SW480 (cell line): Measurements from ENCODE around the gene ATP5MC2.
"Not testable (repeated sequence)": the region's sequence is repeated elsewhere in the genome, so short reads cannot be mapped to it uniquely, and the experiment has no call there.

ENCODE experiments used
- DNase-seq: peaks from one replicate; pipeline ENCODE4 v3.0.0-alpha.2; 2016; ENCODE audit warnings: low spot score

Gene ATP5MC2

DNA sequence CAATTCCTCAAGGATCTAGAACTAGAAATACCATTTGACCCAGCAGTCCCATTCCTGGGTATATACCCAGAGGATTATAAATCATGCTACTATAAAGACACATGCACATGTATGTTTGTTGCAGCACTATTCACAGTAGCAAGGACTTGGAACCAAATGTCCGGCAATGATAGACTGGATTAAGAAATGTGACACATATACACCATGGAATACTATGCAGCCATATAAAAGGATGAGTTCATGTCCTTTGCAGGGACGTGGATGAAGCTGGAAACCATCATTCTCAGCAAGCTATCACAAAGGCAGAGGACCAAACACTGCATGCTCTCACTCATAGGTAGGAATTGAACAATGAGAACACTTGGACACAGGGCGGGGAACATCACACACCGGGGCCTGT lies 29.6 kb downstream of the ATP5MC2 start:
- DNase-seq: not testable (repeated sequence)

DNA sequence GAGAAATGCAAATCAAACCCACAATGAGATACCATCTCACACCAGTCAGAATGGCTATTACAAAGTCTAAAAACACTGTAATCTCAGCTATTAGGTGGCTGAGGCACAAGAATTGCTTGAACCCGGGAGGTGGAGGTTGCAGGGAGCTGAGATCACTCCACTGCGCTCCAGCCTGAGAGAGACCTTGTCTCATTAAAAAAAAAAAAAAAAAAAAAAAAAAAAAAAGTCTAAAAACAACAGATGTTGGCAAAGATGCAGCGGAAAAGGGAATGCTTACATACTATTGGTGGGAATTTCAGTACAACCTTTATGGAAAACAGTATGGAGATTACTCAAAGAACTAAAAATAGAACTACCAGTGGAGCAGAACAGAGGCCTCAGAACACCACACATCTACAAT lies 30.7 kb downstream of the ATP5MC2 start:
- DNase-seq: no peak

DNA sequence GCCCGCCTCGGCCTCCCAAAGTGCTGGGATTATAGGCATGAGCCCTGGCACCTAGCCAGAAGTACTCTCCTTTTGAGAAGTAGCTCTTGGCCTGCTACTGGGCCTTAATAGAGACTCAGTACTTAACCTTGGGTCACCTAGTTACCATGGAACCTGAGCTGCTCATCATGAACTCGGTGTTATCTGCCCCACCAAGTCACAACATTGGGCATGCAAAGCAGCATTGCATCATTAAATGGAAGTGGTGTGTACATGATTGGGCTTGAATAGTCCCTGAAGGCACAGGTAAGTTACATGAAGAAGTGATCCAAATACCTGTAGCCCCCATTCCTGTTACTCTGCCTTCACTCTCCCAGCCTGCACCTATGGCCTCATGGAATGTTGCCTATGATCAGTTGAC lies 31.8 kb downstream of the ATP5MC2 start:
- DNase-seq: no peak

DNA sequence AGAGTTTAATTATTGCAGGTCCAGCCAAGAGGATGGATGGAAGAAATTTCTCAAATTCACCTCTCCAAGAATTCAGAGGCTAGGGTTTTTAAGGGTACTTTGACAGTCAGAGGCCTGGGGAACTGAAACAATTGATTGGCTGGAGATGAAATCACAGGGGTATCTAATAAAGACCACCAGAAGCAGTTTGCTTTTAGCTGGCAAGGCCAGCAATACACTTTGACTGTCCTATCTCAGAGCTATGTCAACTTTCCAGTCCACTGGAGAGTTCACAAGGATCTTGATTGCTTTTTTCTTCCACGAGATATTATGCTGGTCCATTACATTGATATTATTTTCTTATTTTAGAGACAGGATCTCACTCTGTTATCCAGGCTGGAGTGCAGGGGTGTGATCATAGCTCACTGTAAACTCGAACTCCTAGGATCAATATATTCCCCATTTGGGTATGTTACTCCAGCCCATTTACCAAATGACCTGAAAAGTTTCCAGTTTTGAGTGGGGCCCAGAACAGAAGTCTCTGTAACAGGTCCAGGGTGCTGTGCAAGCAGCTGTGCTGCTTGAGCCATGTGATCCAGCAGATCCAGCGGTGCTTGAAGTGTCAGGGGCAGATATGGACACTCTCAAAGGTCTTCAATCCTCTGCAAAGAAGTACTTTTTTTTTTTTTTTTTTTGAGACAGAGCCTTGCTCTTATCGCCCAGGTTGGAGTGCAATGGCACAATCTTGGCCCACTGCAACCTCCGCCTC lies 32.5 kb downstream of the ATP5MC2 start:
- no peak for DNase-seq

- no peak for DNase-seq
Measured at GRCh38 chr12:53638057-53638456, 37.8 kb downstream of the ATP5MC2 start.

- DNase-seq: no peak
Measured at GRCh38 chr12:53636641-53637040, 39.2 kb downstream of the ATP5MC2 start.

DNA sequence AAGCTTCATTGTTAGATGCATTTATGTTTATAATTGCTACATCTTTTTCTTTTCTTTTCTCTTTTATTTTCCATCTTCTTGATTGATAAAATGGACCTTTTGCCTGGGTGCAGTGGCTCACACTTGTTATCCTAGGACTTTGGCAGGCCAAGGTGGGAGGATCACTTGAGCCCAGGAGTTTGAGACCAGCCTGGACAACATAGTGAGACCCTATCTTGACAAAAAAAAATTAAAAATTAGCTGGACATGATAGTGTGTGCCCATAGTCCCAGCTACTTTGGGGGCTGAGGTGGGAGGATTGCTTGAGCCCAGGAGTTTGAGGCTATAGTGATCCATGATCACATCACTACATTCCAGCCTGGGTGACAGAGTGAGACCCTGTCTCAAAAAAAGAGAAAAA lies 40.2 kb downstream of the ATP5MC2 start:
- not testable (repeated sequence) for DNase-seq

DNA sequence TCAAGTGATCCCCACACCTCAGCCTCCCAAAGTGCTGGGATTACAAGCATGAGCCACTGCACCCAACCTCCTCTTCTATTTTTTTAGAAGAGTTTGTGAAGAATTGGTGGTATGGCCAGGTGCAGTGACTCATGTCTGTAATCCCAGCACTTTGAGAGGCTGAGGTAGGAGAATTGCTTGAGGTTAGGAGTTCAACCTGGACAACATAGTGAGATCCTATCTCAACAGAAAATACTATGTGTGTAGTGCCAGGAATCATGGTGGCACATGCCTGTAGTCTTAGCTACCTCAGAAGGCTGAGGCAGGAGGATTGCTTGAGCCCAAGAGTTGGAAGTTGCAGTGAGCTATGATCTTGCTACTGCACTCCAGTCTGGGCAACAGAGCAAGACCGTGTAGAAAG lies 44.2 kb downstream of the ATP5MC2 start:
- no peak for DNase-seq

DNA sequence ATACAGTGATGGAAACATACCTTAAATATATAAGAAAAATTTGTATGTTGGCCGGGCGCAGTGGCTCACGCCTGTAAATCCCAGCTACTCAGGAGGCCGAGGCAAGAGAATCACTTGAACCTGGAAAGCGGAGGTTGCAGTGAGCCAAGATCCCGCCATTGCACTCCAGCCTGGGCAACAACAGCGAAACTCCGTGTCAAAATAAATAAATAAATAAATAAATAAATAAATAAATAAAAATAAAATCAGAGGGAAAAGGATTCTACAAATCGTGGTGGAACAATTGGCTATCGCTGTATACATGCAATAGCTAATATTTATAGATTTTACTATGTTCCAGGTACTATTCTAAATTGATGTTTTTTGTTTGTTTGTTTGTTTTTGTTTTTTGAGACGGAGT lies 48.0 kb downstream of the ATP5MC2 start:
- no peak for DNase-seq

DNA sequence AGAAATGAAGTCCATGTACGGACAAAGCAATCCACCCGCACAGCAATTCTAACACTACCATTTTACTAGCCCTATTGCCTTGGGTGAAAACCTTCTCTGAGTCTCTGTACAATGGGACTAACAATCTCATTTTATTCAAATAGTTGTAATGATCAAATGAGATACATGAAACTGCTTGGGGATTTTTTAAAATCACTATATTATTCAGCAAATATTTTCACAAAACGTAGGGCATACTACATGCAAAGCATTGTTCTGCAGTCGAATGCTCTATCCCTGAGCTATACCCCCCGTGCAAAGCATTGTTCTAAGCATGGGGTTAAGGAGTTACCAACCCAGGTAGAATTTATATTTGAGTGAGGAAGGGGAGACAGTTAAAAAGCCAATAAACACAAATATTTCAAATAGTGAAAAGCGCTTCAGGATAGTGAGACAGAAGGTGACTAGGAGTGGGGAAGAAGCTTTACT lies 49.1 kb downstream of the ATP5MC2 start:
- DNase-seq: no peak

GRCh38 chr12:53625946-53626701 lies 49.8 kb downstream of the ATP5MC2 start, which contains the start of gene ATF7:
Gene ATF7 (minus strand): TSS chr12:53626382. CDS start chr12:53601000, 25,382 bp downstream.
- DNase-seq: peak; percentile 97

GRCh38 chr12:53625373-53625945 lies 50.4 kb downstream of the ATP5MC2 start:
- no peak for DNase-seq

- DNase-seq: no peak
Measured at GRCh38 chr12:53624956-53625355, 50.9 kb downstream of the ATP5MC2 start.

GRCh38 chr12:53624458-53624857 lies 51.4 kb downstream of the ATP5MC2 start:
- no peak for DNase-seq

DNA sequence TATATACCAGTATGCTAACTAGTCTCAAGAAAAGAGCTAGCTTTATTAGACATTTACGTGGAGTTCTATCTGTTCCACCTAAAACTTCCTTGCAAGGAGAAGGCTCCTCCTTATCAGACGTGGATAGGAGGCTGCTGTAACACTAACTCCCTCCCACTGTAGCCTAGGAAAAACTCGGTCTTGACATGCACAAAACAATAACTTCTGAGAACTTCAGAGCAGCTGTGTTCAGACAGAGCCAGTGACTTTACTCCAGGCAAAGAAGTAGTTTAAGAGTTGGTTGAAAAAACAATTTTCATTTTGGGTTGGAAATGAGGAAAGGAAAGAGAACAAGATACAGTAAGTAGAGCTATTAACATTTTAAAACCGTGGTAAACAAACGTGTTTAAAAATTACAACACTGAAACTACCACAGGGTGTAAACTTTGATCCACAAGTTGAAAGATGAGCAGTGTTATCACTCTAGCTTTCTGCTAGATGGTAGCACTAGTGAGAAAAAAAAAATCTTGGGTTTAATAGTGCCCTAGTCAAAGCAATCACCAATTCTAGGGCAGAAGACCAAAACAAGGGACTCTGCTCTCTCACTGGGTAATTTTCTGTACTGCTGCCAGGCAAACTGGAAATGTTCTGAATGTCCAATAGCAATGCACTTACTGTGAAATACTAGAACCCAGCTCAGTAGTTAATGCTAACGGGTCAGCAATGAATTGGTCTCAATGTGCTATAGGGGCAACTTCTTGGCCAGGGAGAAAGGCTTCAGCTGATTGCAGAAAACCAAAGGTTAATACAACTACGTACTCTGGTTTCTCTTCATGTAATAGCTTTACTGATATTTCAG lies 52.1 kb downstream of the ATP5MC2 start:
- no peak for DNase-seq

- DNase-seq: no peak
Measured at GRCh38 chr12:53622724-53623123, 53.2 kb downstream of the ATP5MC2 start.

DNA sequence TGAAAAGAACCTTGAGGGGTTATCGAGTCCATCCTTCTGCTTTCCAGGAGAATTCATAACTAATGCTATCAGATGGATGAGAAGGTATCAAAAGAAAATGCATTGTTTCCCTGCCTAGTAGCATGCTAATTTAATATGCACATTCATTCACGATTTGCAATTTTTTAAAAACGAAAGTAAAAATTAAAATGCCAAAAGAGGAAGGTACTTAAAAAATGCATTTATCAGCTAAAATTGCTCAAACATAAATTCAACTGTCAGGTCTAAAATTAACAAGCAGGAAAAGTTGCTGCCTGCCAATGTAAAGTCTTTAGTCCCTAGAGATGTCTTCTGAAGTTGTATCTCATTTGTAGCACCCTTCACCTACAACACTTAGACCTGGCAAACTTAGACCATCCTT lies 57.6 kb downstream of the ATP5MC2 start:
- no peak for DNase-seq

- DNase-seq: no peak
Measured at GRCh38 chr12:53617700-53618099, 58.2 kb downstream of the ATP5MC2 start.

GRCh38 chr12:53616950-53617349 lies 58.9 kb downstream of the ATP5MC2 start:
- no peak for DNase-seq
